Naive thymus-derived CD4-positive, alpha-beta T cell (primary cell): ENCODE results near the gene FCMR. TPM values are rescaled to one million over a fixed set of nuclear protein-coding genes. Genes with fewer than 3 reads are reported as not detected.

ENCODE experiments used
- ATAC-seq: fragments of 150-1000 bp; cut with Tn5 transposase; 2 replicates; pipeline ENCODE4 v1.10.0; 2021; ENCODE audit warnings: mild to moderate bottlenecking, moderate library complexity
- CTCF ChIA-PET: fragments of 350-600 bp; sonication (Branson Sonifier 250); formaldehyde crosslinking; loops from one replicate; lab custom pipeline; 2021; ENCODE audit warnings: antibody characterized with exemption; lab: Charles Lee
- POLR2A ChIA-PET: fragments of 350-600 bp; sonication (Branson Sonifier 250); formaldehyde crosslinking; loops from one replicate; lab custom pipeline; 2021; ENCODE audit warnings: antibody characterized with exemption, inconsistent platforms; lab: Charles Lee
- DNase-seq, 9 donors: peaks; one replicate each; pipeline versions ENCODE4 v3.0.0 to v3.0.0-alpha.2; 2020 to 2022; ENCODE audit warnings: mixed read lengths in 1 of 9
- H3K27ac ChIP-seq: one replicate; pipeline ENCODE4 v1.7.0; 2013; ENCODE audit warnings: mild to moderate bottlenecking, low read depth, low read length, moderate library complexity
- H3K27me3 ChIP-seq, 2 donors: one replicate each; pipeline ENCODE4 v1.7.0; 2013; ENCODE audit warnings: low read length in 2 of 2, mild to moderate bottlenecking in 2 of 2, moderate library complexity in 2 of 2; ENCODE audit not compliant: control insufficient read depth in 2 of 2, insufficient read depth in 2 of 2
- H3K36me3 ChIP-seq, 3 experiments: 1 replicate in 2 of 3; 2 replicates in 1 of 3; pipeline ENCODE4 v1.7.0; 2013; ENCODE audit warnings: low read length in 3 of 3, mild to moderate bottlenecking in 3 of 3, moderate library complexity in 1 of 3; ENCODE audit not compliant: insufficient read depth in 3 of 3, control insufficient read depth in 2 of 3
- H3K4me1 ChIP-seq, 2 donors: one replicate each; pipeline ENCODE4 v1.7.0; 2013; ENCODE audit warnings: low read length in 2 of 2, mild to moderate bottlenecking in 2 of 2, moderate library complexity in 1 of 2; ENCODE audit not compliant: control insufficient read depth in 2 of 2, insufficient read depth in 2 of 2
- H3K4me3 ChIP-seq: 2 replicates; pipeline ENCODE4 v1.7.0; 2013; ENCODE audit warnings: mild to moderate bottlenecking, low read length
- H3K9me3 ChIP-seq, 3 experiments: 1 replicate in 2 of 3; 2 replicates in 1 of 3; pipeline ENCODE4 v1.7.0; 2013; ENCODE audit warnings: low read length in 3 of 3; ENCODE audit not compliant: control insufficient read depth in 2 of 3
- H3K27ac Mint-ChIP-seq, 9 donors: one replicate each; pipeline ENCODE4 v1.8.0; 2020 to 2022; ENCODE audit warnings: mixed read lengths in 9 of 9, mild to moderate bottlenecking in 8 of 9, moderate library complexity in 5 of 9, inconsistent platforms in 2 of 9
- H3K27me3 Mint-ChIP-seq, 5 donors: one replicate each; pipeline ENCODE4 v1.8.0; 2021 to 2022; ENCODE audit warnings: mixed read lengths in 5 of 5, mild to moderate bottlenecking in 1 of 5
- H3K36me3 Mint-ChIP-seq, 5 donors: one replicate each; pipeline ENCODE4 v1.8.0; 2020 to 2022; ENCODE audit warnings: mixed read lengths in 5 of 5, mild to moderate bottlenecking in 3 of 5, inconsistent platforms in 1 of 5
- H3K4me1 Mint-ChIP-seq, 7 donors: one replicate each; pipeline ENCODE4 v1.8.0; 2020 to 2022; ENCODE audit warnings: mixed read lengths in 7 of 7, mild to moderate bottlenecking in 3 of 7, inconsistent platforms in 1 of 7
- H3K4me3 Mint-ChIP-seq, 10 donors: one replicate each; pipeline ENCODE4 v1.8.0; 2020 to 2022; ENCODE audit warnings: mild to moderate bottlenecking in 10 of 10, mixed read lengths in 10 of 10, moderate library complexity in 6 of 10, inconsistent platforms in 2 of 10
- H3K9me3 Mint-ChIP-seq, 11 donors: one replicate each; pipeline ENCODE4 v1.8.0; 2020 to 2022; ENCODE audit warnings: mixed read lengths in 11 of 11, mild to moderate bottlenecking in 4 of 11, inconsistent platforms in 1 of 11, moderate library complexity in 1 of 11
- intact Hi-C, 2 donors: fragments of 100-400 bp; cut with micrococcal nuclease; formaldehyde crosslinking; loops; one replicate each; pipeline ENCODE4 v1.15.1; 2023
- polyA plus RNA-seq, 2 donors: library from polyadenylated mRNA; unstranded; fragments of 300-500 nt; fragmentation: Illumina TruSeq; gene quantifications; one replicate each; pipeline ENCODE4 v1.2.3, GENCODE V29; 2021
- total RNA-seq, 6 experiments: library from RNA in 5 of 6; stranded (reverse) in 5 of 6; gene quantifications; 1 replicate in 5 of 6; 2 replicates in 1 of 6; pipeline ENCODE4 v1.2.3 and lab custom pipeline; 2021 to 2026

FCMR gene
- total and polyA plus RNA-seq, 7 experiments from 2014 or later, result 103 to 998 (median 803) TPM

- H3K27me3 ChIP-seq, result no peaks in the 10 kb centered on the region
- H3K27ac Mint-ChIP-seq, result peak overlapping the region in 6 of 9 donors; percentile 28 to 75 (median 54)
- no peaks in the 10 kb centered on the region for H3K27me3 Mint-ChIP-seq
- H3K9me3 ChIP-seq, result no peaks in the 10 kb centered on the region
- no peak overlapping the region for H3K4me3 Mint-ChIP-seq
- peaks cover 0 to 29% (median 5%) of the 10 kb centered on the region in 5 donors for H3K36me3 Mint-ChIP-seq
- POLR2A ChIA-PET, result interaction anchor here (0.6 to 17.9 kb wide), 10 partner anchors 7 to 434 kb away, joined by 3 to 600 read pairs (median 4); partner anchors contain the start of gene FCMR
- intact Hi-C loops, result no loop called here
- H3K4me1 ChIP-seq, result peaks cover 4 to 39% of the 10 kb centered on the region in 2 donors
- CTCF ChIA-PET, result interaction anchor here (0.9 to 5.6 kb wide), 5 partner anchors 16 to 169 kb away, joined by 3 to 26 read pairs (median 4); partner anchors contain the start of gene IL20
- no peak for DNase-seq
- H3K27ac ChIP-seq, result no peak overlapping the region
- peaks cover 26 to 85% (median 73%) of the 10 kb centered on the region in 7 donors for H3K4me1 Mint-ChIP-seq
- H3K4me3 ChIP-seq, result no peak overlapping the region
- no peak for ATAC-seq
- peaks cover 0 to 3% (median 0%) of the 10 kb centered on the region in 3 experiments for H3K36me3 ChIP-seq
- H3K9me3 Mint-ChIP-seq, result peaks cover 0 to 3% (median 0%) of the 10 kb centered on the region in 11 donors
Measured at GRCh38 chr1:206895837-206896242, 25.9 kb downstream of the FCMR start.

DNA sequence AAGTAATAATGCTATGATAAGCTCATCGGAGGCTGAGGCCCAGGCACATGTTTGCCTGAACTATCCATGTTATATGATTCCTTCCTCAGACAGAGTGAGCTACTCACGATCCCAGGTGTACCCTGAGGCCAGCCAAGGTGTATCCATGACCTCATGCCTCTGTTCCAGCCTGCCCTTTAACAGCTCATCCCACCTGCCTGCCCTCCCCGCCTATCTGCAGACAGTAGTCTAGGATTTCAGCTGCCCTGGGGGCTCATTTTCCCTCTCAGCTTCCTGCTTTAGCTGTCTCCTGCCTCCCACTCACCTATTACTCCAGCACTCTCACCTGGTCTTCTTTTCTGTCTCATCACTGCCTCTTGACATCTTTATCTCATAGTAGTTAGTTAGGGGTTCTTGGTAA lies 26.4 kb downstream of the FCMR start:
- Histone ChIP-seq H3K27ac (no peak overlapping the region), H3K9me3 (no peaks in the 10 kb centered on the region), H3K4me3 (no peak overlapping the region), H3K27me3 (no peaks in the 10 kb centered on the region), H3K36me3 (peaks cover 0 to 3% (median 0%) of the 10 kb centered on the region in 3 experiments), H3K4me1 (peaks cover 6 to 39% of the 10 kb centered on the region in 2 donors)
- H3K27ac Mint-ChIP-seq, result peak overlapping the region in 5 of 9 donors; percentile 46 to 80 (median 74)
- peaks cover 0 to 26% (median 5%) of the 10 kb centered on the region in 5 donors for H3K36me3 Mint-ChIP-seq
- intact Hi-C loops, result no loop called here
- ATAC-seq (no peak), DNase-seq (no peak)
- H3K4me1 Mint-ChIP-seq, result peaks cover 28 to 85% (median 73%) of the 10 kb centered on the region in 7 donors
- H3K9me3 Mint-ChIP-seq, result peaks cover 0 to 4% (median 0%) of the 10 kb centered on the region in 11 donors
- POLR2A ChIA-PET, result interaction anchor here (0.7 to 17.9 kb wide), 6 partner anchors 11 to 125 kb away, joined by 3 to 600 read pairs (median 8); partner anchors contain the start of gene FCMR
- CTCF ChIA-PET, result interaction anchor here (0.7 to 5.6 kb wide), 7 partner anchors 10 to 169 kb away, joined by 3 to 26 read pairs (median 3); partner anchors contain the start of gene IL20
- H3K27me3 Mint-ChIP-seq, result no peaks in the 10 kb centered on the region
- H3K4me3 Mint-ChIP-seq, result peak overlapping the region in 1 of 10 donors; percentile 48

DNA sequence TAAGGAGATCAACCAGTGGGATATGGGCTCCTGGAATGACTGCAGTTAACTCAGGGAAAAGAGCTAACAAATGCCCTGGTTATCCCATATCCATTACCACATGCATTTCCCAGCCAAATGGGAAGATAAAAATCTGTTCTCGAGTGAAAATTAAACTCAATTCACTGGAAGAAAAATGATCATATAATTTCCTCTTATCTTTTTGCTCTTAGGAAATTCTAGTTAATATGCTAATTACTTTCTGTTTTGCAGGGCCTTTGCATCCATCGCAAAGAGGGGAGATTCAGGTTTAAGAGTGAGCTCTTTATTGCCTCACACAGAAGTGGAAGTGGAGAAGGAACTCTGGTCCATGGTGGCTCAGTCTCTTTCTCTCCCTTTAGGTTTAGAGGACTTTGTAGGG lies 28.4 kb downstream of the FCMR start:
- intact Hi-C loops, result no loop called here
- Mint-ChIP-seq H3K9me3 (peaks cover 0 to 4% (median 0%) of the 10 kb centered on the region in 11 donors), H3K27ac (peak overlapping the region in 2 of 9 donors; percentile 22 to 41), H3K4me3 (no peak overlapping the region), H3K27me3 (peaks cover 0 to under 1% (median 0%) of the 10 kb centered on the region in 5 donors), H3K36me3 (peaks cover 0 to 30% (median 6%) of the 10 kb centered on the region in 5 donors), H3K4me1 (peaks cover 26 to 83% (median 64%) of the 10 kb centered on the region in 7 donors)
- ATAC-seq (no peak), DNase-seq (no peak)
- CTCF ChIA-PET, result interaction anchor here (1.2 to 5.6 kb wide), 2 partner anchors 12 to 19 kb away, joined by 3 to 26 read pairs; no protein-coding TSS in a partner anchor
- H3K4me1 ChIP-seq, result peaks cover 6 to 32% of the 10 kb centered on the region in 2 donors
- no peak overlapping the region for H3K4me3 ChIP-seq
- no peaks in the 10 kb centered on the region for H3K36me3 ChIP-seq
- H3K9me3 ChIP-seq, result no peaks in the 10 kb centered on the region
- H3K27ac ChIP-seq, result no peak overlapping the region
- POLR2A ChIA-PET, result interaction anchor here (0.6 to 17.9 kb wide), 8 partner anchors 9 to 24 kb away, joined by 3 to 600 read pairs (median 4); partner anchors contain the start of gene FCMR
- no peaks in the 10 kb centered on the region for H3K27me3 ChIP-seq

GRCh38 chr1:206892351-206892984 lies 29.3 kb downstream of the FCMR start:
- CTCF ChIA-PET, result interaction anchor here (1.2 to 5.6 kb wide), 3 partner anchors 13 to 33 kb away, joined by 3 to 26 read pairs (median 3); no protein-coding TSS in a partner anchor
- intact Hi-C loops, result no loop called here
- no peak overlapping the region for H3K27ac ChIP-seq
- DNase-seq (no peak), ATAC-seq (no peak)
- Mint-ChIP-seq H3K36me3 (peaks cover 0 to 33% (median 9%) of the 10 kb centered on the region in 5 donors), H3K9me3 (peaks cover 0 to 4% (median 0%) of the 10 kb centered on the region in 11 donors), H3K27ac (peak overlapping the region in 3 of 9 donors; percentile 14 to 54 (median 19)), H3K27me3 (peaks cover 0 to 3% (median 0%) of the 10 kb centered on the region in 5 donors), H3K4me1 (peaks cover 24 to 81% (median 64%) of the 10 kb centered on the region in 7 donors), H3K4me3 (peak overlapping the region in 1 of 10 donors; percentile 11)
- peaks cover 6 to 32% of the 10 kb centered on the region in 2 donors for H3K4me1 ChIP-seq
- H3K9me3 ChIP-seq, result no peaks in the 10 kb centered on the region
- no peaks in the 10 kb centered on the region for H3K27me3 ChIP-seq
- POLR2A ChIA-PET, result interaction anchor here (0.9 to 17.9 kb wide), 6 partner anchors 10 to 25 kb away, joined by 3 to 600 read pairs (median 4); partner anchors contain the start of gene FCMR
- H3K4me3 ChIP-seq, result no peak overlapping the region
- no peaks in the 10 kb centered on the region for H3K36me3 ChIP-seq

- intact Hi-C loops, result loop anchor here (2.0 kb wide), 1 partner anchor 13 kb away; no protein-coding TSS in a partner anchor
- no peaks in the 10 kb centered on the region for H3K36me3 ChIP-seq
- no peak overlapping the region for H3K4me3 ChIP-seq
- DNase-seq (no peak), ATAC-seq (no peak)
- Mint-ChIP-seq H3K27ac (peak overlapping the region in 6 of 9 donors; percentile 75 to 96 (median 82)), H3K27me3 (peaks cover 0 to 3% (median 0%) of the 10 kb centered on the region in 5 donors), H3K36me3 (peaks cover 0 to 33% (median 9%) of the 10 kb centered on the region in 5 donors), H3K4me1 (peaks cover 21 to 72% (median 54%) of the 10 kb centered on the region in 7 donors), H3K4me3 (peak overlapping the region in 2 of 10 donors; percentile 66), H3K9me3 (peaks cover 0 to 4% (median 0%) of the 10 kb centered on the region in 11 donors)
- H3K9me3 ChIP-seq, result no peaks in the 10 kb centered on the region
- POLR2A ChIA-PET, result interaction anchor here (0.6 to 2.8 kb wide), 4 partner anchors 8 to 31 kb away, joined by 3 to 21 read pairs (median 3); partner anchors contain the start of gene FCMR
- no peak overlapping the region for H3K27ac ChIP-seq
- no peaks in the 10 kb centered on the region for H3K27me3 ChIP-seq
- CTCF ChIA-PET, result interaction anchor here (1.5 to 2.1 kb wide), 2 partner anchors 21 to 32 kb away, joined by 3 to 6 read pairs; no protein-coding TSS in a partner anchor
- peaks cover 6 to 23% of the 10 kb centered on the region in 2 donors for H3K4me1 ChIP-seq
Measured at GRCh38 chr1:206891412-206891811, 30.3 kb downstream of the FCMR start.
